A549 (cell line): ENCODE data around the gene PAFAH2.

ENCODE experiments used
- BHLHE40 ChIP-seq: IDR thresholded peaks from 2 replicates; pipeline ENCODE4 v1.6.1; 2012; ENCODE audit warnings: low read depth, low read length, inconsistent platforms
- CTCF ChIP-seq: fragments of >200 bp; sonication (Bioruptor Twin); formaldehyde crosslinking; IDR thresholded peaks from 3 replicates; pipeline ENCODE4 v1.5.1; 2016
- ELK1 ChIP-seq: fragments of 150-350 bp; IDR thresholded peaks from 2 replicates; pipeline ENCODE4 v1.6.1; 2014; ENCODE audit warnings: low read depth, mild to moderate bottlenecking, low read length
- EP300 ChIP-seq, 2 experiments: fragments of >200 bp; sonication (Bioruptor Twin); formaldehyde crosslinking; IDR thresholded peaks; 2 replicates in 1 of 2; 3 replicates in 1 of 2; pipeline ENCODE4 v1.6.1; 2016 to 2017
- ESRRA ChIP-seq: fragments of 150-350 bp; IDR thresholded peaks from 2 replicates; pipeline ENCODE4 v1.6.1; 2014; ENCODE audit warnings: mild to moderate bottlenecking, low read length, borderline replicate concordance
- NPAS2 ChIP-seq: fragments of 250-450 bp; sonication (Bioruptor Pico); IDR thresholded peaks from 2 replicates; pipeline ENCODE4 v1.8.0; 2022; ENCODE audit warnings: mild to moderate bottlenecking, moderate library complexity, borderline replicate concordance
- POLR2A ChIP-seq: IDR thresholded peaks from 2 replicates; pipeline ENCODE4 v1.6.1; 2012; ENCODE audit warnings: mild to moderate bottlenecking, low read length
- REST ChIP-seq: fragments of 200-600 bp; sonication (generic); IDR thresholded peaks from 2 replicates; pipeline ENCODE4 v1.6.1; 2016; ENCODE audit warnings: antibody characterized with exemption, mild to moderate bottlenecking, moderate library complexity
- SMC3 ChIP-seq: fragments of >200 bp; sonication (Bioruptor Twin); formaldehyde crosslinking; IDR thresholded peaks from 3 replicates; pipeline ENCODE4 v1.6.1; 2018; ENCODE audit warnings: inconsistent platforms
- USF2 ChIP-seq: fragments of 450-650 bp; IDR thresholded peaks from 2 replicates; pipeline ENCODE4 v1.6.1; 2014; ENCODE audit warnings: antibody characterized with exemption

GRCh38 chr1:25971811-25972180 is 26.1 kb downstream of the PAFAH2 start:
- TF ChIP-seq REST = no peak
- TF ChIP-seq CTCF = no peak
- TF ChIP-seq EP300 (IDR thresholded peaks at IDR 0.05) = no peak
- TF ChIP-seq POLR2A = no peak
- no peak for TF ChIP-seq NPAS2 (CRISPR knock-in tag)
- TF ChIP-seq BHLHE40 = no peak
- TF ChIP-seq ELK1 = no peak
- no peak for TF ChIP-seq USF2
- TF ChIP-seq ESRRA = no peak
- no peak for TF ChIP-seq SMC3
